GM12874 (cell line): ENCODE results near the gene FRAT2.

Experiments used
- CTCF ChIP-seq: IDR thresholded peaks from 2 replicates; pipeline ENCODE4 v1.5.1; 2011; ENCODE audit warnings: low read depth, mild to moderate bottlenecking, control low read depth, low read length, moderate library complexity; ENCODE audit not compliant: insufficient read depth

The FRAT2 gene

GRCh38 chr10:97334370-97335175, at the start of gene FRAT2:
Gene FRAT2, minus strand, starts transcription at chr10:97334729. Its CDS starts 157 bp downstream, at chr10:97334572.
- TF ChIP-seq CTCF, result no peak

GRCh38 chr10:97384156-97384555, 49.6 kb upstream of the FRAT2 start:
- TF ChIP-seq CTCF, result no peak

DNA sequence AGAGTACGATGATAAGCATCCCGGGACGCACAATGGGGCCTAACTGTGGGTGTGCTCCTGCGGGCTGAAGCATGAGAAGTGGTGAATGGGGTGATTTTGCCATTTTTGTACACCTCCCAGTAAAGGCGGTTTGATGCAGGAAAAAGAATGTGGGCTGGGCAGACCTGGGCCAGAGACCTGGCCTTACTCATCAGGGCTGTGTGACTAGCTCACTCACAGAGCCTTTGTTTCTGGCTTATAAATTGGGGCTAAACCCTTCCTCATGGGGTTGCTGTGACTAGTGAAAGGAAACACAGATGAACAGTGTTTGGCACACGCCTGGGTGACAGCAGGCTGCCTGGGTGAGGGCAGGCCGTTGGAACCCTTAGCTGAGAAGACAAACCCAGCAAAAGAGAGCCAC, 48.6 kb upstream of the FRAT2 start:
- TF ChIP-seq CTCF, result no peak

DNA sequence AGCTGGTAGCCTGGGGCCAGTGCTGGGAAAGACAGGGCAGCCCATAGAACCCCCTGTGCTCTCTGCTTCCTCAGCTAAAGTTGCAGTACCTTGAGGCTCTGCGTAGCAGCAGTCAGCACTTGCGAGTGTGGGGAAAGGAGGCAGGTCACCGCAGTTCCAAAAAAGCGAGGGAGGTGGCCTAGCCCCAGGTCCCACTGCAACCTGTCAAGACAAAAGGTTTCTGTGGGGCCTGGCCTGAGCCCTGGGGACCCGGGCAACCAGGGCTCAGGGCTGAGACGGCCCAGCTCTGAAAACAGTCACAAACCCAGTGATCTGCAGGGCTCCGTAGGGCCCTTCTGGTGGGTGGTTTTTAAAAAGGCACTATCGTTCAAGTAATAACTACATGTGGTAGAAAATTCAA, 47.1 kb upstream of the FRAT2 start:
- TF ChIP-seq CTCF, result no peak

DNA sequence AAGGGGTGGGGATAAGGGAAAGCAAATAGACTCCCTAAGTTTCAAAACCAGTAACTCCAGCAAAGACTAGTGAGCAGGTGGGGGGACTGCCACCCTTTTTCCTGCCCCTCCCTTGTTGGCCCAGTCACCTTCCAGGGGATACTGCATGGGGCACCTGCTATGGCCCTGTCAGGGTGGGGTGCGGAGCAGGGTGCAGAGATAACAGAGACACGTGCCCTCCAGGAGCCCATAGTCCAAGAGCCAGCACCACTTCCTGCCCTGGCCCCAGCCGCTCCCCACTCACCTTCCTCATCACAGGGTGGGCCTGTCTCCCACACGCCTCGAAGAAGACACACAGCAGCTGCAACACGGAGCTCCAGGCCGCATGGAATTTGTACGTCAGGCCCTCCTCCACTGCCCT, 46.0 kb upstream of the FRAT2 start:
- TF ChIP-seq CTCF, result no peak

GRCh38 chr10:97378933-97379921, 44.7 kb upstream of the FRAT2 start:
- TF ChIP-seq CTCF, result no peak

- TF ChIP-seq CTCF, result no peak
Observed at GRCh38 chr10:97376413-97376812, 41.9 kb upstream of the FRAT2 start.
